ENCODE data around the gene CTDSPL. TPM values are rescaled to one million over a fixed set of nuclear protein-coding genes. Genes with fewer than 3 reads are reported as not detected.

CTDSPL gene
- total and polyA plus RNA-seq, 2 of the 8 experiments (the other 6 are each of a cell fraction or from before 2014, with no cell fraction given), result 20.3 to 42.2 TPM

- H2BK5ac ChIP-seq (ENCODE audit: low read depth, low read length), result no peak overlapping the region
- FAIRE-seq, result no peak
- H2BK15ac ChIP-seq (ENCODE audit: low read length), result no peak overlapping the region
- no peak for DNase-seq (ENCODE audit: low read depth in 1 of 2, low spot score in 2 of 2)
- no peak overlapping the region for H2BK12ac ChIP-seq (ENCODE audit: low read depth, low read length)
- H3K23me2 ChIP-seq (ENCODE audit: low read depth, low read length), result no peaks in the 10 kb centered on the region
- no peaks in the 10 kb centered on the region for H3K79me1 ChIP-seq (ENCODE audit: low read depth, low read length)
- H3K27ac ChIP-seq (ENCODE audit: low read depth, low read length), result no peak overlapping the region
- CTCF ChIA-PET (ENCODE audit: partially characterized antibody), result interaction anchor here (0.6 to 7.2 kb wide), 5 partner anchors 11 to 511 kb away, joined by 3 to 60 read pairs (median 3); no protein-coding TSS in a partner anchor
- H3K14ac ChIP-seq (ENCODE audit: insufficient read length), result no peak overlapping the region
- H3K4ac ChIP-seq (replicated peaks; ENCODE audit: insufficient read length, low read depth, low read length), result no peak overlapping the region
- peaks cover 0 to 2% of the 10 kb centered on the region in 2 experiments for H4K20me1 ChIP-seq (replicated peaks in 1 of 2; ENCODE audit: control insufficient read depth in 1 of 2, insufficient read depth in 2 of 2, low read length in 2 of 2)
- no peak overlapping the region for H3K56ac ChIP-seq (replicated peaks; ENCODE audit: insufficient read length, low read depth, low read length)
- POLR2A ChIA-PET (ENCODE audit: partially characterized antibody), result interaction anchor here (0.6 to 1.1 kb wide), 2 partner anchors 7 to 384 kb away, joined by 3 read pairs; no protein-coding TSS in a partner anchor
- no peak overlapping the region for H3K23ac ChIP-seq (ENCODE audit: insufficient read length)
- no peak overlapping the region for H3K4me3 ChIP-seq (ENCODE audit: extremely low read depth in 1 of 4, insufficient read depth in 2 of 4, low read depth in 3 of 4, low read length in 4 of 4)
- peaks cover 0 to 14% (median 11%) of the 10 kb centered on the region in 4 experiments; a peak in 2 of 7 replicates for H3K4me1 ChIP-seq (replicated peaks in 1 of 4; ENCODE audit: control insufficient read depth in 3 of 4, insufficient read depth in 4 of 4, low read length in 3 of 4)
- no peak overlapping the region for H2BK20ac ChIP-seq (ENCODE audit: low read length)
- H3K27me3 ChIP-seq (replicated peaks in 1 of 4; ENCODE audit: control insufficient read depth in 3 of 4, extremely low read depth in 1 of 4, insufficient read depth in 3 of 4, low read length in 3 of 4), result no peaks in the 10 kb centered on the region
- no peaks in the 10 kb centered on the region; a peak in 1 of 8 replicates for H3K36me3 ChIP-seq (ENCODE audit: control insufficient read depth in 2 of 4, insufficient read depth in 4 of 4, low read length in 3 of 4)
- H2AK5ac ChIP-seq (ENCODE audit: low read depth, low read length), result no peak overlapping the region
- 82% methylated on average over 3 of the region's 3 CpGs; no CpG with 5 or more reads in 1 of the 2 experiments for WGBS, 2 experiments (ENCODE audit: extremely low coverage in 1 of 2, insufficient coverage in 1 of 2, insufficient read length in 1 of 2, insufficient replicate concordance in 2 of 2, low coverage in 1 of 2, low lambda C conversion rate in 2 of 2, missing lambda C conversion rate in 1 of 2)
- H2BK120ac ChIP-seq (replicated peaks; ENCODE audit: low read depth, low read length), result no peak overlapping the region
- no peak overlapping the region for H4K5ac ChIP-seq (ENCODE audit: insufficient read length, low read depth, low read length)
- no peak overlapping the region for H3K4me2 ChIP-seq (ENCODE audit: insufficient read depth in 1 of 2, low read depth in 2 of 2, low read length in 2 of 2)
- H2AFZ ChIP-seq (ENCODE audit: low read length), result no peak overlapping the region
- H3K18ac ChIP-seq (ENCODE audit: extremely low read depth, low read length), result no peak overlapping the region
- H3K9ac ChIP-seq (replicated peaks in 1 of 4; ENCODE audit: extremely low read depth in 1 of 4, low read depth in 3 of 4, low read length in 3 of 4), result no peak overlapping the region
- H4K8ac ChIP-seq (ENCODE audit: extremely low read depth, insufficient read depth, low read length), result no peak overlapping the region
- H3K9me3 ChIP-seq (ENCODE audit: insufficient read depth in 2 of 2, low read depth in 1 of 2, low read length in 1 of 2), result no peaks in the 10 kb centered on the region
- no peaks in the 10 kb centered on the region for H3K79me2 ChIP-seq (ENCODE audit: control insufficient read depth in 1 of 2, insufficient read depth in 2 of 2, low read length in 2 of 2)
- H4K91ac ChIP-seq (replicated peaks; ENCODE audit: insufficient read length, low read length), result no peak overlapping the region
Observed at GRCh38 chr3:37963635-37964034, 102.0 kb downstream of the CTDSPL start.
